ENCODE results near the gene SEMA3B.
"Not testable (repeated sequence)": the region's sequence is repeated elsewhere in the genome, so short reads cannot be mapped to it uniquely, and the experiment has no call there.

Gene SEMA3B

DNA sequence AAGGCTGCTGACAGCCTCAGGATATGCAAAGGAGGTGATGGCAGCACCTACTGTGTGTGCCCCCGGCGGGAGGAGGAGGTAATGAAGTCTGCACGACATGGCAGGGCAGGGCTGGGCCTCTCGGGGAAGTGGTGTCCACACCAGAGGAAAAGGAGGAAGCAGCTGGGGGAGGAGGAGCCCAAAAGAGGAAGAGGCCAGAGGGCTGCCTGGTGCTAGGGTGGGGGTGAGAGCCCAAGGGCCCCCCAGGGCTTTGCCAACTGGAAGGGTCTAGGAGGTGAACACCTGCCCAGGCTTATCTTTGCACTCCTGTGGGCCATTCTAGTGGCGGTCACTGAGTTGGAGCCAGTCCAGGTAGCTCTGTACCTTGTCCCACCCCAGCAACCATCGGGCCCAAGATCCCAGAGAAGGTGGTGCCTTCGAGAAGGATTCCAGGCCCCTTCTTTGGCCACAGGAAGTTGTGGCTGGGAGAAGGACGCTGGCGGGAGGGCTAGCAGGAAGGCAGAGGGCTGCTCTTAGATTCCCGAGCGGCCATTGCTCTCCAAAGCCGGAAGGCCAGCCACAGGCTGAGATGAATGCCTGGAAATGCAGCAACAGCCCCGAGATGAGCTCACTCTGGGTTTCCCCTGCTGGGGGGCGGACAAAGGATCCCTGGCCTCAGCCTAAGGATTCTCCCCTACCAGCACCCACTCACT lies 25.9 kb upstream of the SEMA3B start:
- Histone ChIP-seq H3K27me3 (ENCODE audit: control insufficient read depth, low read length) (no peaks in the 10 kb centered on the region), H3K4me2 (ENCODE audit: low read length) (peak overlapping the region; percentile 60), H3K27ac (ENCODE audit: low read depth, low read length) (peak overlapping the region; percentile 58), H3K4me3 (ENCODE audit: low read length) (peak overlapping the region; percentile 44), H3K79me2 (ENCODE audit: control insufficient read depth, low read length) (peaks cover 92% of the 10 kb centered on the region), H3K4me1 (ENCODE audit: control insufficient read depth, low read length) (peaks cover 81% of the 10 kb centered on the region), H3K9me2 (replicated peaks; ENCODE audit: control insufficient read depth, low read length) (no peaks in the 10 kb centered on the region), H3K9me3 (ENCODE audit: control insufficient read depth, insufficient read depth, low read length) (no peaks in the 10 kb centered on the region), H4K20me1 (ENCODE audit: control insufficient read depth, insufficient read depth, low read depth, low read length) (peaks cover 23% of the 10 kb centered on the region; the same call in 1 of the 2 replicates), H3K36me3 (ENCODE audit: control insufficient read depth, low read length) (peaks cover 49% of the 10 kb centered on the region), H3F3A (ENCODE audit: control insufficient read depth, insufficient read depth) (peaks cover 19% of the 10 kb centered on the region)
- TF ChIP-seq EZH2phosphoT487 (IDR thresholded peaks at IDR 0.05; ENCODE audit: borderline replicate concordance, low read length), result no peak
- TF ChIP-seq, protein P1, sequence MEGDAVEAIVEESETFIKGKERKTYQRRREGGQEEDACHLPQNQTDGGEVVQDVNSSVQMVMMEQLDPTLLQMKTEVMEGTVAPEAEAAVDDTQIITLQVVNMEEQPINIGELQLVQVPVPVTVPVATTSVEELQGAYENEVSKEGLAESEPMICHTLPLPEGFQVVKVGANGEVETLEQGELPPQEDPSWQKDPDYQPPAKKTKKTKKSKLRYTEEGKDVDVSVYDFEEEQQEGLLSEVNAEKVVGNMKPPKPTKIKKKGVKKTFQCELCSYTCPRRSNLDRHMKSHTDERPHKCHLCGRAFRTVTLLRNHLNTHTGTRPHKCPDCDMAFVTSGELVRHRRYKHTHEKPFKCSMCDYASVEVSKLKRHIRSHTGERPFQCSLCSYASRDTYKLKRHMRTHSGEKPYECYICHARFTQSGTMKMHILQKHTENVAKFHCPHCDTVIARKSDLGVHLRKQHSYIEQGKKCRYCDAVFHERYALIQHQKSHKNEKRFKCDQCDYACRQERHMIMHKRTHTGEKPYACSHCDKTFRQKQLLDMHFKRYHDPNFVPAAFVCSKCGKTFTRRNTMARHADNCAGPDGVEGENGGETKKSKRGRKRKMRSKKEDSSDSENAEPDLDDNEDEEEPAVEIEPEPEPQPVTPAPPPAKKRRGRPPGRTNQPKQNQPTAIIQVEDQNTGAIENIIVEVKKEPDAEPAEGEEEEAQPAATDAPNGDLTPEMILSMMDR (IDR thresholded peaks at IDR 0.05; ENCODE audit: low read depth, low read length, poor library complexity, severe bottlenecking), result peak; percentile 24

DNA sequence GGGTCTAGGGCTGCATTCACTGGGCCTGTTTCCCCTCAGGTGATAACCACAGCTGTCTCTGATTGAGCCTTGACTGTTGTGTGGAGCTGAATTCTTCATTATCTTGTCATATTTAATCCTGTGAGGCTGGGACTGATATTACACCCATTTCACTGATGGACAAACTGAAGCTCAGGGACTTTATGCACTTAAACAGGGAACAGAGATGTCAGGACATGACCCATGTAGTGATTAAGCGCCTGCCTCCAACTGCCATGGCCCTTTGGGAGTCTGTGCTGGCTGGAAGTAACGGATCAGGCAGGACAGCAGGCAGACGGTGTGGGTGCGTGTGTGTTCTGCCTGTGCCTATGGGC lies 25.4 kb upstream of the SEMA3B start:
- H3K4me2 ChIP-seq (ENCODE audit: low read length), result no peak overlapping the region
- H3K4me3 ChIP-seq (ENCODE audit: low read length), result no peak overlapping the region
- H3K9me3 ChIP-seq (ENCODE audit: control insufficient read depth, insufficient read depth, low read length), result no peaks in the 10 kb centered on the region
- no peaks in the 10 kb centered on the region for H3K27me3 ChIP-seq (ENCODE audit: control insufficient read depth, low read length)
- H4K20me1 ChIP-seq (ENCODE audit: control insufficient read depth, insufficient read depth, low read depth, low read length), result peaks cover 18% of the 10 kb centered on the region; the same call in 1 of the 2 replicates
- H3F3A ChIP-seq (ENCODE audit: control insufficient read depth, insufficient read depth), result peaks cover 19% of the 10 kb centered on the region
- TF ChIP-seq, protein P1 (IDR thresholded peaks at IDR 0.05; ENCODE audit: low read depth, low read length, poor library complexity, severe bottlenecking), result no peak
- no peak for TF ChIP-seq EZH2phosphoT487 (IDR thresholded peaks at IDR 0.05; ENCODE audit: borderline replicate concordance, low read length)
- H3K79me2 ChIP-seq (ENCODE audit: control insufficient read depth, low read length), result peaks cover 92% of the 10 kb centered on the region
- H3K36me3 ChIP-seq (ENCODE audit: control insufficient read depth, low read length), result peaks cover 44% of the 10 kb centered on the region
- H3K9me2 ChIP-seq (replicated peaks; ENCODE audit: control insufficient read depth, low read length), result no peaks in the 10 kb centered on the region
- H3K27ac ChIP-seq (ENCODE audit: low read depth, low read length), result peak overlapping the region; percentile 58
- peaks cover 80% of the 10 kb centered on the region for H3K4me1 ChIP-seq (ENCODE audit: control insufficient read depth, low read length)

DNA sequence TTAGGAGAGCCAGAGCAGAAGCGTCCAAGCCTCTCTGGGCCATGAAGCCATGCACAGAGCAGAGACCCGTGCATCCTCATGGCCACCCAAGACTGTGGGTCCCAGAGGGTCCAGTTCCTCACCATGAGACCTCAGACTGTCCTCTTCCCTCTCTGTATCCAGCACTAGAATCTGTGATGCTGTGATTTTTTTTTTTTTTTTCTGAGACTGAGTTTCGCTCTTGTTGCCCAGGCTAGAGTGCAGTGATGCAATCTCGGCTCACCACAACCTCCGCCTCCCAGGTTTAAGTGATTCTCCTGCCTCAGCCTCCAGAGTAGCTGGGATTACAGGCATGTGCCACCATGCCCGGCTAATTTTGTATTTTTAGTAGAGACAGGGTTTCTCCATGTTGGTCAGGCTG lies 24.1 kb upstream of the SEMA3B start:
- H3K9me2 ChIP-seq (replicated peaks; ENCODE audit: control insufficient read depth, low read length); H3K4me3 ChIP-seq (ENCODE audit: low read length); H3K27me3 ChIP-seq (ENCODE audit: control insufficient read depth, low read length); H3K4me2 ChIP-seq (ENCODE audit: low read length); H3K9me3 ChIP-seq (ENCODE audit: control insufficient read depth, insufficient read depth, low read length): not testable (repeated sequence)
- Histone ChIP-seq H3K4me1 (ENCODE audit: control insufficient read depth, low read length) (peaks cover 69% of the 10 kb centered on the region), H4K20me1 (ENCODE audit: control insufficient read depth, insufficient read depth, low read depth, low read length) (peaks cover 23% of the 10 kb centered on the region; the same call in 1 of the 2 replicates), H3K27ac (ENCODE audit: low read depth, low read length) (0 out of 2 replicates have a peak overlapping the region, but pooled peaks have one; percentile 13), H3F3A (ENCODE audit: control insufficient read depth, insufficient read depth) (peaks cover 19% of the 10 kb centered on the region), H3K36me3 (ENCODE audit: control insufficient read depth, low read length) (peaks cover 31% of the 10 kb centered on the region), H3K79me2 (ENCODE audit: control insufficient read depth, low read length) (peaks cover 92% of the 10 kb centered on the region)

DNA sequence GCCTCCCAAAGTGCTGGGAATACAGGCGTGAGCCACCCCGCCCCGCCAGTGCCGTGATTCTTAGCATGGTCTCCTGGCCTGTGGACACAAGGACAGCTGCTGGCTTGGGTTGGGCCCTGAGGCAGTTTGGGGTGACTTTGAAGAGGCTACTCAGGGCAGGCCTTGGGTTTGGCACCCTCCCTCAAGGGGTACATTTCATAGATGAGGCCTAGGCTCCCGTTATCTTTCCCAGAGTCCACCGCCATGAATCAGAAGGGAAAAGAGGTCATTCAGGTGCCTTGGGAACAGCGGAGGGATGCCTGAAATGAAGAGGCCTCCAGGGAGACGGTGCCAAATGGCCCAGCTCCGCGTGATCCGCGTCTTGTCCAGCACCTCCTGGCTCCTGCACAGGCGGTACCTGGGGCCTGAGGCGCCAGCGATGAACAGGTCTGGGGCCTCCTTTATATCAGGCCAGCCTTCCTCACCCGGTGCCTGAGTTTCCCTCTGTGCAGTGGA lies 23.6 kb upstream of the SEMA3B start:
- H3K4me3 ChIP-seq (ENCODE audit: low read length), result peak overlapping the region; percentile 67
- H3F3A ChIP-seq (ENCODE audit: control insufficient read depth, insufficient read depth), result peaks cover 19% of the 10 kb centered on the region
- H3K27me3 ChIP-seq (ENCODE audit: control insufficient read depth, low read length), result no peaks in the 10 kb centered on the region
- peaks cover 27% of the 10 kb centered on the region; the same call in 1 of the 2 replicates for H4K20me1 ChIP-seq (ENCODE audit: control insufficient read depth, insufficient read depth, low read depth, low read length)
- no peaks in the 10 kb centered on the region for H3K9me3 ChIP-seq (ENCODE audit: control insufficient read depth, insufficient read depth, low read length)
- no peaks in the 10 kb centered on the region for H3K9me2 ChIP-seq (replicated peaks; ENCODE audit: control insufficient read depth, low read length)
- peak overlapping the region; percentile 79 for H3K4me2 ChIP-seq (ENCODE audit: low read length)
- peak overlapping the region; percentile 39 for H3K27ac ChIP-seq (ENCODE audit: low read depth, low read length)
- peaks cover 64% of the 10 kb centered on the region for H3K4me1 ChIP-seq (ENCODE audit: control insufficient read depth, low read length)
- TF ChIP-seq, protein P1 (IDR thresholded peaks at IDR 0.05; ENCODE audit: low read depth, low read length, poor library complexity, severe bottlenecking), result no peak
- no peak for TF ChIP-seq EZH2phosphoT487 (IDR thresholded peaks at IDR 0.05; ENCODE audit: borderline replicate concordance, low read length)
- peaks cover 92% of the 10 kb centered on the region for H3K79me2 ChIP-seq (ENCODE audit: control insufficient read depth, low read length)
- H3K36me3 ChIP-seq (ENCODE audit: control insufficient read depth, low read length), result peaks cover 31% of the 10 kb centered on the region
